Stomach (tissue), 9 donors: ENCODE measurements around the gene ITGA1. TPM values are rescaled to one million over a fixed set of nuclear protein-coding genes. Genes with fewer than 3 reads are reported as not detected.

Experiments used
- DNase-seq, 2 donors: peaks; one replicate each; pipeline versions ENCODE4 v3.0.0 to v3.0.0-alpha.2; 2013 to 2019
- H3K27ac ChIP-seq, 5 donors: fragments of 200-600 bp in 4 of 5; sonication (generic) in 4 of 5; one replicate each; pipeline ENCODE4 v1.5.1; 2013 to 2019; ENCODE audit warnings: mild to moderate bottlenecking in 1 of 5, moderate library complexity in 1 of 5
- H3K27me3 ChIP-seq, 3 donors: fragments of 200-600 bp; sonication (generic); one replicate each; pipeline ENCODE4 v1.5.1; 2017 to 2019; ENCODE audit warnings: mixed run types in 1 of 3
- H3K36me3 ChIP-seq, 4 donors: fragments of 200-600 bp; sonication (generic); 1 replicate in 3 of 4; 2 replicates in 1 of 4; pipeline ENCODE4 v1.5.1; 2016 to 2019
- H3K4me1 ChIP-seq, 4 donors: fragments of 200-600 bp; sonication (generic); one replicate each; pipeline ENCODE4 v1.5.1; 2016 to 2019
- H3K4me3 ChIP-seq, 4 donors: fragments of 200-600 bp; sonication (generic) in 3 of 4; one replicate each; pipeline ENCODE4 v1.5.1; 2016 to 2019; ENCODE audit warnings: mild to moderate bottlenecking in 1 of 4
- H3K9me3 ChIP-seq, 4 donors: fragments of 200-600 bp; sonication (generic); one replicate each; pipeline ENCODE4 v1.5.1; 2016 to 2019
- EP300 ChIP-seq: sonication (generic); formaldehyde crosslinking; IDR thresholded peaks from one replicate; pipeline ENCODE4 v1.6.1; 2017; ENCODE audit warnings: antibody characterized with exemption
- POLR2A ChIP-seq, 4 donors: fragments of 450-650 bp; IDR thresholded peaks; one replicate each; pipeline ENCODE4 v1.6.1; 2016; ENCODE audit warnings: antibody characterized with exemption in 4 of 4, control low read depth in 2 of 4, mild to moderate bottlenecking in 1 of 4, moderate library complexity in 1 of 4
- POLR2AphosphoS5 ChIP-seq, 3 donors: sonication (generic); formaldehyde crosslinking; IDR thresholded peaks; one replicate each; pipeline ENCODE4 v1.6.1; 2016; ENCODE audit warnings: antibody characterized with exemption in 3 of 3
- WGBS, 5 donors: extraction: QIAGEN DNeasy Blood & Tissue Kit in 3 of 5; methylation state at CpG; one replicate each; pipeline versions ENCODE4 v1.1.5 to v1.1.7; 2013 to 2018; 5-methylcytosine and 5-hydroxymethylcytosine counted together
- intact Hi-C: fragments of 100-400 bp; cut with DNase I; formaldehyde crosslinking; loops from one replicate; pipeline ENCODE4 v1.15.1; 2023; ENCODE audit warnings: low total_unique reads
- polyA plus RNA-seq, 3 donors: library from polyadenylated mRNA; stranded (reverse); fragments of 200-250 nt; gene quantifications; one replicate each; pipeline ENCODE4 v1.2.3, GENCODE V29; 2013
- total RNA-seq, 5 donors: library from RNA; depleted of rRNA; stranded (reverse); fragments of >200 nt; gene quantifications; one replicate each; pipeline versions ENCODE4 v1.1.0 to v1.2.3, GENCODE V29; 2014 to 2016
- TF ChIP-seq, protein P1 (sequence below), 7 experiments: fragments of 450-650 bp in 4 of 7; fragments of 200-600 bp in 3 of 7; sonication (generic) in 3 of 7; IDR thresholded peaks; one replicate each; pipeline ENCODE4 v1.5.1; 2016 to 2019; ENCODE audit warnings: antibody characterized with exemption in 7 of 7, control low read depth in 2 of 7, mild to moderate bottlenecking in 1 of 7
- donor health status: healthy with polysubstance abuse.
- donor health status: Bipolar disorder and iron deficiency.
- donor health status: healthy.

ITGA1 gene
- total and polyA plus RNA-seq, 8 donors: 2.7 to 507 (median 77.0) TPM

- no peak overlapping the region for H3K4me3 ChIP-seq
- peaks cover 0 to 43% (median 26%) of the 10 kb centered on the region in 4 donors for H3K36me3 ChIP-seq
- peaks cover 0 to 45% (median 25%) of the 10 kb centered on the region in 4 donors for H3K4me1 ChIP-seq
- H3K27ac ChIP-seq: no peak overlapping the region
- no peaks in the 10 kb centered on the region for H3K9me3 ChIP-seq
- 80 to 96% (median 92%) methylated on average over 5 to 7 of the region's 7 CpGs for WGBS, 5 donors
- TF ChIP-seq EP300 (no peak), POLR2A (IDR thresholded peaks at IDR 0.05) (no peak), POLR2AphosphoS5 (IDR thresholded peaks at IDR 0.05) (no peak)
- TF ChIP-seq, protein P1, sequence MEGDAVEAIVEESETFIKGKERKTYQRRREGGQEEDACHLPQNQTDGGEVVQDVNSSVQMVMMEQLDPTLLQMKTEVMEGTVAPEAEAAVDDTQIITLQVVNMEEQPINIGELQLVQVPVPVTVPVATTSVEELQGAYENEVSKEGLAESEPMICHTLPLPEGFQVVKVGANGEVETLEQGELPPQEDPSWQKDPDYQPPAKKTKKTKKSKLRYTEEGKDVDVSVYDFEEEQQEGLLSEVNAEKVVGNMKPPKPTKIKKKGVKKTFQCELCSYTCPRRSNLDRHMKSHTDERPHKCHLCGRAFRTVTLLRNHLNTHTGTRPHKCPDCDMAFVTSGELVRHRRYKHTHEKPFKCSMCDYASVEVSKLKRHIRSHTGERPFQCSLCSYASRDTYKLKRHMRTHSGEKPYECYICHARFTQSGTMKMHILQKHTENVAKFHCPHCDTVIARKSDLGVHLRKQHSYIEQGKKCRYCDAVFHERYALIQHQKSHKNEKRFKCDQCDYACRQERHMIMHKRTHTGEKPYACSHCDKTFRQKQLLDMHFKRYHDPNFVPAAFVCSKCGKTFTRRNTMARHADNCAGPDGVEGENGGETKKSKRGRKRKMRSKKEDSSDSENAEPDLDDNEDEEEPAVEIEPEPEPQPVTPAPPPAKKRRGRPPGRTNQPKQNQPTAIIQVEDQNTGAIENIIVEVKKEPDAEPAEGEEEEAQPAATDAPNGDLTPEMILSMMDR (IDR thresholded peaks at IDR 0.05): no peak
- no peaks in the 10 kb centered on the region for H3K27me3 ChIP-seq
- intact Hi-C loops: no loop called here
- DNase-seq: no peak
These were observed 156.1 kb downstream of the ITGA1 start for GRCh38 chr5:52943808-52944207.

DNA sequence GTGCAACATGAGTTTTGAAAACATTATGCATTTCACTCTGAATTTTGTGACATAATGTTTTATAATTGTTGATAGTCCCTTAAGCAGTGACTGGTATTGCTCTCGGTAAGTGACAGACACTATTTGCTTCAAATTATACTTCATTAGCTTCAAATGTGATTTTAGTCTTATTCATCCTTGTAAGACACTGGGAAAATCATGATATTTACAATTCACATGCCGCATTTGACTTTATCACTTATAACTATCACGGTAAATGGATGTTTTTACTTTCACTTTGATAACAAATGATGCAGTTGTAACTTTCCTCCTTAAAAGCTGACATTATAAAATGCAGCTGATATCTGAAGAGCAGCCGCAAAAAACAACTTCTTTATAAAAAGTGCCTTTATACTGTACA lies 157.3 kb downstream of the ITGA1 start:
- 17 to 36% (median 22%) methylated on average over 4 of the region's 4 CpGs for WGBS, 5 donors
- DNase-seq: no peak
- intact Hi-C loops: no loop called here
- H3K27me3 ChIP-seq: no peaks in the 10 kb centered on the region
- H3K4me3 ChIP-seq: peak overlapping the region; percentile 7 to 35 (median 12)
- peaks cover 0 to 41% (median 15%) of the 10 kb centered on the region in 4 donors for H3K36me3 ChIP-seq
- H3K9me3 ChIP-seq: no peaks in the 10 kb centered on the region
- H3K27ac ChIP-seq: peak overlapping the region in 2 of 5 donors; percentile 13 to 47
- TF ChIP-seq EP300 (no peak), POLR2A (IDR thresholded peaks at IDR 0.05) (no peak), POLR2AphosphoS5 (IDR thresholded peaks at IDR 0.05) (no peak)
- TF ChIP-seq, protein P1 (IDR thresholded peaks at IDR 0.05): no peak
- peaks cover 0 to 51% (median 29%) of the 10 kb centered on the region in 4 donors for H3K4me1 ChIP-seq

DNA sequence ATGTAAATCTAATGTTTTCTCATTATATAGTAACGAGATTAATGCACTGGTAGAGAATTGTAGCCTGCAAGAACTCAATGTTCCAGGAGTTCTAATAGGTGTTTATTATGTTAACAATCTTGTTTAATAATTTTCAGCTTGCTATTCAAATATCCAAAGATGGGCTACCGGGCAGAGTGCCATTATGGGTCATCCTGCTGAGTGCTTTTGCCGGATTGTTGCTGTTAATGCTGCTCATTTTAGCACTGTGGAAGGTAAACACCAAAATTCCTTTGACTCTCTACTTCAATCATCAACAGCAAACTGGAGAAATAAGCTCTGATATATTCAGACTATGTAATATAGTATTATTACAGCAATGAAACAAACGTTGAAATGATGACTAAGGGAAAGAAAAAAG lies 159.5 kb downstream of the ITGA1 start:
- Histone ChIP-seq H3K27ac (peak overlapping the region in 1 of 5 donors; percentile 49), H3K4me1 (peaks cover 0 to 55% (median 29%) of the 10 kb centered on the region in 4 donors), H3K36me3 (peaks cover 0 to 22% (median 5%) of the 10 kb centered on the region in 4 donors), H3K4me3 (no peak overlapping the region), H3K9me3 (no peaks in the 10 kb centered on the region), H3K27me3 (no peaks in the 10 kb centered on the region)
- TF ChIP-seq, protein P1 (IDR thresholded peaks at IDR 0.05): no peak
- peak in 2 of 3 donors; percentile 13 to 14 for TF ChIP-seq POLR2AphosphoS5 (IDR thresholded peaks at IDR 0.05)
- TF ChIP-seq EP300: no peak
- no peak for TF ChIP-seq POLR2A (IDR thresholded peaks at IDR 0.05)
- DNase-seq: peak in 1 of 2 donors; percentile 34
- 43 to 55% (median 52%) methylated on average over 4 of the region's 4 CpGs for WGBS, 5 donors
- intact Hi-C loops: no loop called here

GRCh38 chr5:52947851-52948250 lies 160.1 kb downstream of the ITGA1 start:
- no peak for DNase-seq
- Histone ChIP-seq H3K4me3 (no peak overlapping the region), H3K27ac (peak overlapping the region in 2 of 5 donors; percentile 36 to 49), H3K4me1 (peaks cover 0 to 55% (median 29%) of the 10 kb centered on the region in 4 donors), H3K27me3 (no peaks in the 10 kb centered on the region), H3K36me3 (peaks cover 0 to 26% (median 8%) of the 10 kb centered on the region in 4 donors), H3K9me3 (no peaks in the 10 kb centered on the region)
- intact Hi-C loops: no loop called here
- TF ChIP-seq, protein P1 (IDR thresholded peaks at IDR 0.05): no peak
- TF ChIP-seq POLR2A (IDR thresholded peaks at IDR 0.05): no peak
